ENCODE data around the gene TTLL3. TPM values are rescaled to one million over a fixed set of nuclear protein-coding genes. Genes with fewer than 3 reads are reported as not detected.
"Not testable (repeated sequence)": the region's sequence is repeated elsewhere in the genome, so short reads cannot be mapped to it uniquely, and the experiment has no call there.

The TTLL3 gene
- total RNA-seq, 2 donors from 2014 or later: 21.6 to 35.0 TPM

GRCh38 chr3:9851926-9852325 lies 41.9 kb downstream of the TTLL3 start:
- H3K27me3 ChIP-seq (ENCODE audit: control insufficient read depth, insufficient read depth, low read length, poor library complexity, severe bottlenecking); H3K9ac ChIP-seq (ENCODE audit: extremely low read depth, low read length, poor library complexity, severe bottlenecking); H3K27ac ChIP-seq (ENCODE audit: low read depth, low read length); H3K36me3 ChIP-seq (ENCODE audit: control insufficient read depth, insufficient read depth, low read length); H3K27me3 Mint-ChIP-seq (ENCODE audit: insufficient read depth); H3K9me3 ChIP-seq (ENCODE audit: control insufficient read depth, low read length); H3K4me3 ChIP-seq (ENCODE audit: low read length); H3K9me3 Mint-ChIP-seq; H3K27ac Mint-ChIP-seq; H3K4me1 ChIP-seq (ENCODE audit: control insufficient read depth, insufficient read depth, low read length); DNase-seq; H3K36me3 Mint-ChIP-seq (ENCODE audit: low read depth); H3K4me3 Mint-ChIP-seq: not testable (repeated sequence)
- WGBS, 2 experiments (ENCODE audit: insufficient coverage in 1 of 2, insufficient read length in 1 of 2): 95 to 100% methylated on average over 3 to 6 of the region's 6 CpGs
- H3K4me1 Mint-ChIP-seq: peaks cover 13% of the 10 kb centered on the region

- DNase-seq: no peak
- Mint-ChIP-seq H3K4me1 (peaks cover 13% of the 10 kb centered on the region), H3K27ac (no peak overlapping the region)
Observed at GRCh38 chr3:9852528-9852927, 42.5 kb downstream of the TTLL3 start.

GRCh38 chr3:9854291-9854940 lies 44.4 kb downstream of the TTLL3 start:
- not testable (repeated sequence) for DNase-seq; H3K27me3 ChIP-seq (ENCODE audit: control insufficient read depth, insufficient read depth, low read length, poor library complexity, severe bottlenecking); H3K36me3 Mint-ChIP-seq (ENCODE audit: low read depth); H3K4me3 ChIP-seq (ENCODE audit: low read length); H3K27ac Mint-ChIP-seq; H3K36me3 ChIP-seq (ENCODE audit: control insufficient read depth, insufficient read depth, low read length); H3K4me1 ChIP-seq (ENCODE audit: control insufficient read depth, insufficient read depth, low read length); H3K9ac ChIP-seq (ENCODE audit: extremely low read depth, low read length, poor library complexity, severe bottlenecking); H3K27me3 Mint-ChIP-seq (ENCODE audit: insufficient read depth); H3K9me3 ChIP-seq (ENCODE audit: control insufficient read depth, low read length); H3K27ac ChIP-seq (ENCODE audit: low read depth, low read length); H3K9me3 Mint-ChIP-seq; H3K4me3 Mint-ChIP-seq
- peaks cover 16% of the 10 kb centered on the region for H3K4me1 Mint-ChIP-seq
- WGBS, 2 experiments (ENCODE audit: insufficient coverage in 1 of 2, insufficient read length in 1 of 2): 83 to 86% methylated on average over 10 to 11 of the region's 11 CpGs

More at GRCh38 chr3:9852528-9852927, 42.5 kb downstream of the TTLL3 start:
- H3K36me3 ChIP-seq (ENCODE audit: control insufficient read depth, insufficient read depth, low read length): no peaks in the 10 kb centered on the region
- H3K27ac ChIP-seq (ENCODE audit: low read depth, low read length): no peak overlapping the region
- H3K36me3 Mint-ChIP-seq (ENCODE audit: low read depth): no peaks in the 10 kb centered on the region
- H3K4me3 Mint-ChIP-seq: no peak overlapping the region
- no peaks in the 10 kb centered on the region for H3K27me3 ChIP-seq (ENCODE audit: control insufficient read depth, insufficient read depth, low read length, poor library complexity, severe bottlenecking)
- H3K9me3 ChIP-seq (ENCODE audit: control insufficient read depth, low read length): no peaks in the 10 kb centered on the region
- TF ChIP-seq CTCF (conservative IDR thresholded peaks at IDR 0.05): no peak
- no peaks in the 10 kb centered on the region for H3K4me1 ChIP-seq (ENCODE audit: control insufficient read depth, insufficient read depth, low read length)
- WGBS, 2 experiments (ENCODE audit: insufficient coverage in 1 of 2, insufficient read length in 1 of 2): 91 to 94% methylated on average over 3 to 6 of the region's 6 CpGs
- H3K9ac ChIP-seq (ENCODE audit: extremely low read depth, low read length, poor library complexity, severe bottlenecking): no peak overlapping the region
- H3K4me3 ChIP-seq (ENCODE audit: low read length): no peak overlapping the region
- peaks cover 9% of the 10 kb centered on the region for H3K27me3 Mint-ChIP-seq (ENCODE audit: insufficient read depth)
- H3K9me3 Mint-ChIP-seq: no peaks in the 10 kb centered on the region

- Histone ChIP-seq H3K4me3 (ENCODE audit: low read length) (no peak overlapping the region), H3K9ac (ENCODE audit: extremely low read depth, low read length, poor library complexity, severe bottlenecking) (no peak overlapping the region), H3K4me1 (ENCODE audit: control insufficient read depth, insufficient read depth, low read length) (no peaks in the 10 kb centered on the region), H3K9me3 (ENCODE audit: control insufficient read depth, low read length) (no peaks in the 10 kb centered on the region), H3K36me3 (ENCODE audit: control insufficient read depth, insufficient read depth, low read length) (no peaks in the 10 kb centered on the region), H3K27me3 (ENCODE audit: control insufficient read depth, insufficient read depth, low read length, poor library complexity, severe bottlenecking) (no peaks in the 10 kb centered on the region), H3K27ac (ENCODE audit: low read depth, low read length) (no peak overlapping the region)
- 94 to 100% methylated on average over 3 of the region's 3 CpGs for WGBS, 2 experiments (ENCODE audit: insufficient coverage in 1 of 2, insufficient read length in 1 of 2)
- Mint-ChIP-seq H3K36me3 (ENCODE audit: low read depth) (no peaks in the 10 kb centered on the region), H3K4me3 (no peak overlapping the region), H3K27me3 (ENCODE audit: insufficient read depth) (peaks cover 9% of the 10 kb centered on the region), H3K9me3 (no peaks in the 10 kb centered on the region), H3K27ac (no peak overlapping the region), H3K4me1 (peaks cover 20% of the 10 kb centered on the region)
- no peak for DNase-seq
- no peak for TF ChIP-seq CTCF (conservative IDR thresholded peaks at IDR 0.05)
Observed at GRCh38 chr3:9855594-9855993, 45.5 kb downstream of the TTLL3 start.

All from endodermal cell (in vitro differentiated cells).